HG03520 (cell line): ENCODE data around the gene CHI3L1.

Source experiments
- ATAC-seq: cut with Tn5 transposase; IDR thresholded peaks from one replicate; pipeline ENCODE4 v1.9.1; 2021; ENCODE audit warnings: mild to moderate bottlenecking, moderate library complexity; ENCODE audit not compliant: unreplicated experiment

Gene CHI3L1

GRCh38 chr1:203207751-203208150 is 21.2 kb upstream of the CHI3L1 start:
- ATAC-seq: no peak

GRCh38 chr1:203206129-203206687 is 19.7 kb upstream of the CHI3L1 start:
- no peak for ATAC-seq

- ATAC-seq: no peak
Observed at GRCh38 chr1:203204756-203205155, 18.3 kb upstream of the CHI3L1 start.

GRCh38 chr1:203202431-203203245 is 16.1 kb upstream of the CHI3L1 start:
- ATAC-seq: no peak

GRCh38 chr1:203201516-203202205 is 15.2 kb upstream of the CHI3L1 start:
- no peak for ATAC-seq

- no peak for ATAC-seq
Observed at GRCh38 chr1:203200916-203201315, 14.4 kb upstream of the CHI3L1 start.

GRCh38 chr1:203199816-203200571 is 13.5 kb upstream of the CHI3L1 start:
- no peak for ATAC-seq

GRCh38 chr1:203199481-203199815 is 12.9 kb upstream of the CHI3L1 start:
- no peak for ATAC-seq

- ATAC-seq: no peak
Observed at GRCh38 chr1:203199002-203199401, 12.5 kb upstream of the CHI3L1 start.

- ATAC-seq: no peak
Observed at GRCh38 chr1:203197625-203198024, 11.1 kb upstream of the CHI3L1 start.

GRCh38 chr1:203196371-203196770 is 9.9 kb upstream of the CHI3L1 start:
- no peak for ATAC-seq

- no peak for ATAC-seq
Observed at GRCh38 chr1:203190949-203191348, 4.4 kb upstream of the CHI3L1 start.

- ATAC-seq: no peak
Observed at GRCh38 chr1:203189951-203190352, 3.4 kb upstream of the CHI3L1 start.

- ATAC-seq: no peak
Observed at GRCh38 chr1:203188686-203189232, 2.3 kb upstream of the CHI3L1 start.

GRCh38 chr1:203187689-203188264 is 1.3 kb upstream of the CHI3L1 start:
- ATAC-seq: no peak

- no peak for ATAC-seq
Observed at GRCh38 chr1:203187304-203187685, 791 bp upstream of the CHI3L1 start.

GRCh38 chr1:203186091-203186445 is 436 bp downstream of the CHI3L1 start:
- ATAC-seq: no peak

GRCh38 chr1:203185585-203185984 is 919 bp downstream of the CHI3L1 start:
- no peak for ATAC-seq

- no peak for ATAC-seq
Observed at GRCh38 chr1:203185061-203185461, 1.4 kb downstream of the CHI3L1 start.

GRCh38 chr1:203184467-203184866 is 2.0 kb downstream of the CHI3L1 start:
- no peak for ATAC-seq

- no peak for ATAC-seq
Observed at GRCh38 chr1:203183828-203184227, 2.7 kb downstream of the CHI3L1 start.
